ENCODE results near the gene NPY2R. TPM values are rescaled to one million over a fixed set of nuclear protein-coding genes. Genes with fewer than 3 reads are reported as not detected.

Gene NPY2R
- not detected in 2 replicates for total RNA-seq

- no peak within 1 kb of the TSS for H3K4me3 ChIP-seq (ENCODE audit: low read depth, low read length)
- DNase-seq (ENCODE audit: low read depth) = no peak
- peaks cover 21% of the 10 kb centered on the region for H3K27me3 ChIP-seq (ENCODE audit: control insufficient read depth, insufficient read depth, low read length)
- H3K36me3 ChIP-seq (ENCODE audit: control insufficient read depth, insufficient read depth, low read length) = no peaks in the 10 kb centered on the region
- no peak for FAIRE-seq
- TF ChIP-seq CTCF (IDR thresholded peaks at IDR 0.05; ENCODE audit: insufficient read depth, low read length, severe bottlenecking) = no peak
Observed at GRCh38 chr4:155208258-155209054, at the start of gene NPY2R. Gene NPY2R, plus strand, starts transcription at chr4:155208636. Its CDS starts 5,304 bp downstream, at chr4:155213940.

- Histone ChIP-seq H3K4me3 (ENCODE audit: low read depth, low read length) (no peak overlapping the region), H3K27me3 (ENCODE audit: control insufficient read depth, insufficient read depth, low read length) (no peaks in the 10 kb centered on the region), H3K36me3 (ENCODE audit: control insufficient read depth, insufficient read depth, low read length) (no peaks in the 10 kb centered on the region)
- no peak for DNase-seq (ENCODE audit: low read depth)
- no peak for FAIRE-seq
- no peak for TF ChIP-seq CTCF (IDR thresholded peaks at IDR 0.05; ENCODE audit: insufficient read depth, low read length, severe bottlenecking)
Observed at GRCh38 chr4:155161357-155161756, 47.1 kb upstream of the NPY2R start.

- DNase-seq (ENCODE audit: low read depth) (no peak), FAIRE-seq (no peak)
- H3K36me3 ChIP-seq (ENCODE audit: control insufficient read depth, insufficient read depth, low read length) = no peaks in the 10 kb centered on the region
- no peak for TF ChIP-seq CTCF (IDR thresholded peaks at IDR 0.05; ENCODE audit: insufficient read depth, low read length, severe bottlenecking)
- no peak overlapping the region for H3K4me3 ChIP-seq (ENCODE audit: low read depth, low read length)
- no peaks in the 10 kb centered on the region for H3K27me3 ChIP-seq (ENCODE audit: control insufficient read depth, insufficient read depth, low read length)
Observed at GRCh38 chr4:155164718-155165117, 43.7 kb upstream of the NPY2R start.

- DNase-seq (ENCODE audit: low read depth) (no peak), FAIRE-seq (no peak)
- no peak overlapping the region for H3K4me3 ChIP-seq (ENCODE audit: low read depth, low read length)
- TF ChIP-seq CTCF (IDR thresholded peaks at IDR 0.05; ENCODE audit: insufficient read depth, low read length, severe bottlenecking) = no peak
- no peaks in the 10 kb centered on the region for H3K36me3 ChIP-seq (ENCODE audit: control insufficient read depth, insufficient read depth, low read length)
- no peaks in the 10 kb centered on the region for H3K27me3 ChIP-seq (ENCODE audit: control insufficient read depth, insufficient read depth, low read length)
Observed at GRCh38 chr4:155170569-155170968, 37.9 kb upstream of the NPY2R start.

GRCh38 chr4:155173371-155173770, 35.1 kb upstream of the NPY2R start:
- FAIRE-seq (no peak), DNase-seq (ENCODE audit: low read depth) (no peak)
- H3K27me3 ChIP-seq (ENCODE audit: control insufficient read depth, insufficient read depth, low read length) = no peaks in the 10 kb centered on the region
- no peak for TF ChIP-seq CTCF (IDR thresholded peaks at IDR 0.05; ENCODE audit: insufficient read depth, low read length, severe bottlenecking)
- no peak overlapping the region for H3K4me3 ChIP-seq (ENCODE audit: low read depth, low read length)
- no peaks in the 10 kb centered on the region for H3K36me3 ChIP-seq (ENCODE audit: control insufficient read depth, insufficient read depth, low read length)

GRCh38 chr4:155174668-155175067, 33.8 kb upstream of the NPY2R start:
- Histone ChIP-seq H3K27me3 (ENCODE audit: control insufficient read depth, insufficient read depth, low read length) (no peaks in the 10 kb centered on the region), H3K36me3 (ENCODE audit: control insufficient read depth, insufficient read depth, low read length) (no peaks in the 10 kb centered on the region), H3K4me3 (ENCODE audit: low read depth, low read length) (no peak overlapping the region)
- no peak for TF ChIP-seq CTCF (IDR thresholded peaks at IDR 0.05; ENCODE audit: insufficient read depth, low read length, severe bottlenecking)
- DNase-seq (ENCODE audit: low read depth) (no peak), FAIRE-seq (no peak)

Measured in bronchial epithelial cell (primary cell).